K562 (cell line): Measurements from ENCODE around the gene MTG2. TPM values are rescaled to one million over a fixed set of nuclear protein-coding genes. Genes with fewer than 3 reads are reported as not detected.

Experiments used
- CBFB ChIP-seq: sonication (generic); formaldehyde crosslinking; IDR thresholded peaks from 2 replicates; pipeline ENCODE4 v1.4.0; 2020; ENCODE audit warnings: mild to moderate bottlenecking, missing genetic modification reagents
- CCNT2 ChIP-seq: IDR thresholded peaks from 2 replicates; pipeline ENCODE4 v1.6.1; 2011; ENCODE audit warnings: borderline replicate concordance, low read depth, mild to moderate bottlenecking, moderate library complexity, mixed read lengths, low read length; ENCODE audit not compliant: insufficient read length; ENCODE audit errors: extremely low read depth
- CXXC5 ChIP-seq: fragments of 250-450 bp; sonication (Bioruptor Pico); IDR thresholded peaks from 2 replicates; pipeline ENCODE4 v1.8.0; 2022; ENCODE audit warnings: inconsistent platforms, mild to moderate bottlenecking, moderate library complexity
- GTF2E2 ChIP-seq: fragments of 200-800 bp; sonication (Bioruptor generic); IDR thresholded peaks from 2 replicates; pipeline ENCODE4 v1.6.1; 2016; ENCODE audit warnings: missing genetic modification characterization, missing compliant biosample characterization
- IRF9 ChIP-seq: fragments of 450-650 bp; IDR thresholded peaks from 2 replicates; pipeline ENCODE4 v1.6.1; 2016; ENCODE audit warnings: missing biosample characterization, missing genetic modification characterization
- MYBL2 ChIP-seq, 2 experiments: fragments of 450-650 bp in 1 of 2; sonication (generic) in 1 of 2; formaldehyde crosslinking in 1 of 2; IDR thresholded peaks; 2 replicates each; pipeline versions ENCODE4 v1.6.1 to v1.8.1; 2017 to 2022; ENCODE audit warnings: borderline replicate concordance in 1 of 2, inconsistent platforms in 1 of 2, low read depth in 1 of 2, mild to moderate bottlenecking in 1 of 2, missing genetic modification reagents in 1 of 2, moderate library complexity in 1 of 2
- NR2C2 ChIP-seq, 2 experiments: fragments of 200-800 bp in 1 of 2; sonication (Bioruptor generic) in 1 of 2; sonication (generic) in 1 of 2; formaldehyde crosslinking in 1 of 2; IDR thresholded peaks; 2 replicates each; pipeline versions ENCODE4 v1.6.1 to v1.8.0; 2016 to 2022; ENCODE audit warnings: mild to moderate bottlenecking in 1 of 2, missing compliant biosample characterization in 1 of 2, missing genetic modification characterization in 1 of 2, missing genetic modification reagents in 1 of 2
- POLR2A ChIP-seq: fragments of 450-650 bp; conservative IDR thresholded peaks from 2 replicates; pipeline ENCODE4 v1.6.1; 2016
- SIN3B ChIP-seq: fragments of 450-650 bp; IDR thresholded peaks from 2 replicates; pipeline ENCODE4 v1.6.1; 2017; ENCODE audit warnings: low read depth, mild to moderate bottlenecking, moderate library complexity
- ZC3H11A ChIP-seq: IDR thresholded peaks from 2 replicates; pipeline ENCODE4 v1.6.1; 2012; ENCODE audit warnings: low read depth, low read length, improper control_type of control experiment
- ZNF134 ChIP-seq: fragments of 250-450 bp; sonication (Bioruptor Pico); conservative IDR thresholded peaks from 2 replicates; pipeline ENCODE4 v1.4.0; 2020
- ZNF232 ChIP-seq: sonication (generic); formaldehyde crosslinking; IDR thresholded peaks from 2 replicates; pipeline ENCODE4 v1.8.0; 2022; ENCODE audit warnings: mild to moderate bottlenecking, missing genetic modification reagents
- ZNF445 ChIP-seq: fragments of 250-450 bp; sonication (Bioruptor Pico); IDR thresholded peaks from 2 replicates; pipeline ENCODE4 v1.4.0; 2020; ENCODE audit warnings: low read depth, mild to moderate bottlenecking, moderate library complexity
- ZNF511 ChIP-seq: sonication (generic); formaldehyde crosslinking; IDR thresholded peaks from 2 replicates; pipeline ENCODE4 v1.8.0; 2022; ENCODE audit warnings: mild to moderate bottlenecking, missing genetic modification reagents
- ZNF561 ChIP-seq: fragments of 450-650 bp; formaldehyde crosslinking; conservative IDR thresholded peaks from 2 replicates; pipeline ENCODE4 v1.4.0; 2020; ENCODE audit warnings: mild to moderate bottlenecking, moderate library complexity
- polyA plus RNA-seq, 8 experiments: library from polyadenylated mRNA; depleted of rRNA in 4 of 8; stranded (reverse) in 5 of 8; unstranded in 3 of 8; fragments of >200 nt; fragmentation: Nextera tagmentation in 2 of 8; fragmentation: Illumina TruSeq in 1 of 8; extraction: Ambion mirVana in 2 of 8; extraction: Trizol in 1 of 8; gene quantifications; 2 replicates each; pipeline versions ENCODE4 v1.2.1 to v1.2.3, GENCODE V29; 2011 to 2014; ENCODE audit warnings: inconsistent platforms in 1 of 8, missing spikeins in 1 of 8
- total RNA-seq, 7 experiments: library from RNA; depleted of rRNA in 6 of 7; stranded (reverse); fragments of >200 nt in 6 of 7; fragmentation: Illumina TruSeq in 2 of 7; extraction: Trizol in 2 of 7; gene quantifications; 2 replicates each; pipeline versions ENCODE4 v1.2.1 to v1.2.3, GENCODE V29; 2011 to 2021; ENCODE audit warnings: low replicate concordance in 1 of 7
- TF ChIP-seq, protein P1 (sequence below), 3 experiments: IDR thresholded peaks in 2 of 3; conservative IDR thresholded peaks in 1 of 3; 2 replicates each; pipeline ENCODE4 v1.5.1; 2011 to 2012; ENCODE audit warnings: low read length in 3 of 3, mild to moderate bottlenecking in 3 of 3, control low read depth in 2 of 3, improper control_type of control experiment in 1 of 3, inconsistent platforms in 1 of 3, low read depth in 1 of 3, mixed read lengths in 1 of 3, moderate library complexity in 1 of 3; ENCODE audit not compliant: insufficient read depth in 2 of 3
- TF ChIP-seq, protein P2 (sequence below): fragments of 250-450 bp; sonication (Bioruptor Pico); IDR thresholded peaks from 2 replicates; pipeline ENCODE4 v1.4.0; 2020
- TF ChIP-seq, protein P3 (sequence below): fragments of 250-450 bp; sonication (Bioruptor Pico); IDR thresholded peaks from 2 replicates; pipeline ENCODE4 v1.5.0; 2021

Gene MTG2
- total and polyA plus RNA-seq, 9 of the 15 experiments (the other 6 are each of a cell fraction or from before 2014, with no cell fraction given) = 8.7 to 67.5 (median 44.5) TPM

- TF ChIP-seq CCNT2 (peak; percentile 72), CBFB (no peak), POLR2A (peak; percentile 74), SIN3B (peak; percentile 37; the same call in 1 of the 2 replicates), ZNF511 (no peak), GTF2E2 (tag) (no peak), ZNF232 (CRISPR knock-in tag) (no peak), MYBL2 (IDR thresholded peaks at IDR 0.05; ENCODE audit: low read depth) (no peak), MYBL2 (CRISPR knock-in tag; IDR thresholded peaks at IDR 0.05; ENCODE audit: borderline replicate concordance) (no peak), IRF9 (tag) (no peak), CXXC5 (peak; percentile 96), NR2C2 (CRISPR knock-in tag; IDR thresholded peaks at IDR 0.05) (no peak), NR2C2 (tag; IDR thresholded peaks at IDR 0.05) (peak; percentile 51; the same call in 1 of the 2 replicates), ZNF134 (CRISPR knock-in tag) (no peak), ZNF561 (CRISPR knock-in tag) (no peak), ZNF445 (CRISPR knock-in tag) (no peak), ZC3H11A (no peak)
- TF ChIP-seq, protein P1, sequence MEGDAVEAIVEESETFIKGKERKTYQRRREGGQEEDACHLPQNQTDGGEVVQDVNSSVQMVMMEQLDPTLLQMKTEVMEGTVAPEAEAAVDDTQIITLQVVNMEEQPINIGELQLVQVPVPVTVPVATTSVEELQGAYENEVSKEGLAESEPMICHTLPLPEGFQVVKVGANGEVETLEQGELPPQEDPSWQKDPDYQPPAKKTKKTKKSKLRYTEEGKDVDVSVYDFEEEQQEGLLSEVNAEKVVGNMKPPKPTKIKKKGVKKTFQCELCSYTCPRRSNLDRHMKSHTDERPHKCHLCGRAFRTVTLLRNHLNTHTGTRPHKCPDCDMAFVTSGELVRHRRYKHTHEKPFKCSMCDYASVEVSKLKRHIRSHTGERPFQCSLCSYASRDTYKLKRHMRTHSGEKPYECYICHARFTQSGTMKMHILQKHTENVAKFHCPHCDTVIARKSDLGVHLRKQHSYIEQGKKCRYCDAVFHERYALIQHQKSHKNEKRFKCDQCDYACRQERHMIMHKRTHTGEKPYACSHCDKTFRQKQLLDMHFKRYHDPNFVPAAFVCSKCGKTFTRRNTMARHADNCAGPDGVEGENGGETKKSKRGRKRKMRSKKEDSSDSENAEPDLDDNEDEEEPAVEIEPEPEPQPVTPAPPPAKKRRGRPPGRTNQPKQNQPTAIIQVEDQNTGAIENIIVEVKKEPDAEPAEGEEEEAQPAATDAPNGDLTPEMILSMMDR (IDR thresholded peaks at IDR 0.05 in 2 of 3, conservative IDR thresholded peaks at IDR 0.05 in 1 of 3; ENCODE audit: insufficient read depth in 2 of 3, low read depth in 1 of 3, low read length in 3 of 3) = no peak
- TF ChIP-seq, protein P2, sequence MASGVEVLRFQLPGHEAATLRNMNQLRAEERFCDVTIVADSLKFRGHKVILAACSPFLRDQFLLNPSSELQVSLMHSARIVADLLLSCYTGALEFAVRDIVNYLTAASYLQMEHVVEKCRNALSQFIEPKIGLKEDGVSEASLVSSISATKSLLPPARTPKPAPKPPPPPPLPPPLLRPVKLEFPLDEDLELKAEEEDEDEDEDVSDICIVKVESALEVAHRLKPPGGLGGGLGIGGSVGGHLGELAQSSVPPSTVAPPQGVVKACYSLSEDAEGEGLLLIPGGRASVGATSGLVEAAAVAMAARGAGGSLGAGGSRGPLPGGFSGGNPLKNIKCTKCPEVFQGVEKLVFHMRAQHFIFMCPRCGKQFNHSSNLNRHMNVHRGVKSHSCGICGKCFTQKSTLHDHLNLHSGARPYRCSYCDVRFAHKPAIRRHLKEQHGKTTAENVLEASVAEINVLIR (CRISPR knock-in tag) = no peak
- TF ChIP-seq, protein P3, sequence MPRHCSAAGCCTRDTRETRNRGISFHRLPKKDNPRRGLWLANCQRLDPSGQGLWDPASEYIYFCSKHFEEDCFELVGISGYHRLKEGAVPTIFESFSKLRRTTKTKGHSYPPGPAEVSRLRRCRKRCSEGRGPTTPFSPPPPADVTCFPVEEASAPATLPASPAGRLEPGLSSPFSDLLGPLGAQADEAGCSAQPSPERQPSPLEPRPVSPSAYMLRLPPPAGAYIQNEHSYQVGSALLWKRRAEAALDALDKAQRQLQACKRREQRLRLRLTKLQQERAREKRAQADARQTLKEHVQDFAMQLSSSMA = no peak
Observed at GRCh38 chr20:62143081-62143956, 39.5 kb upstream of the MTG2 start, which contains the start of the genes PSMA7 and SS18L1 (continued).
